ENCODE measurements around the gene GASK1B. TPM values are rescaled to one million over a fixed set of nuclear protein-coding genes. Genes with fewer than 3 reads are reported as not detected.

Gene GASK1B
- total and polyA plus RNA-seq, 2 of the 13 experiments (the other 11 are each of a cell fraction or from before 2014, with no cell fraction given), result 29.1 to 40.4 TPM

DNA sequence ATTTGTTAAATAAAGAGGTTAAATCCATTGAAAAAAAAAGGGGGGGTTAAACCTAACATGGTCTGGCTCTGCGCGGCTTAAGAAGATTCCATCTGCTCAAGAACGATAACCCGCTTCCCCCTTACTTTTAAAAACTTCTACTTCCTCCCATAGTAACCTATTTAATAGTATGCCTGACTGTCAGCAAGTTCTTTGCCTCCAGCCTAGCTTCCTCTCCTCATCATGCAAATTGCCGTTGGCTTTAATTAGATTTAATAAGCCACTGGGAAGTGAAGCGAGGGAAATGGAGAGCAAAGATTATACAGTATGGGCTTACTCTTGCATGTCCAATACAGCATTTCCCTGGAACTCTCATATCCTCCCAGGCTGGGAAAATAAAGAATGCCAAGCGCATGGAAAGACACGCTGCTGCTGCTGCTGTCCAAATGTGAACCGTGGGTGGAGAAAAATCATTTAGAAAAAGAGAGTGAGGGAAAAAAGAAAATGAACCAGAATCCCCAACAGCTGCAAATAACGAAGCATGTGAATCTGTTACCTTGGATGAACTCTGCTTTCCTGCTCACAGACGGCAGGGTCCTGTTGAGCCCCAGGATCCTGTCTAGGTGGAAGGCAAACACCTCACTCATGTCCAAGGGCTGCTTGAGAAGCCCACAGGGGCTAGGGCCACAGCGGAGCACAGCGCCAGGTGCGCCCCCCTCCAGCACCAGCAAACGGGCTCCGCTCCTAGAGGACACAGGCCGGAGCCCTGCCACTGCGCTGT lies 2.7 kb downstream of the GASK1B start (continued):
- TF ChIP-seq, protein P1, sequence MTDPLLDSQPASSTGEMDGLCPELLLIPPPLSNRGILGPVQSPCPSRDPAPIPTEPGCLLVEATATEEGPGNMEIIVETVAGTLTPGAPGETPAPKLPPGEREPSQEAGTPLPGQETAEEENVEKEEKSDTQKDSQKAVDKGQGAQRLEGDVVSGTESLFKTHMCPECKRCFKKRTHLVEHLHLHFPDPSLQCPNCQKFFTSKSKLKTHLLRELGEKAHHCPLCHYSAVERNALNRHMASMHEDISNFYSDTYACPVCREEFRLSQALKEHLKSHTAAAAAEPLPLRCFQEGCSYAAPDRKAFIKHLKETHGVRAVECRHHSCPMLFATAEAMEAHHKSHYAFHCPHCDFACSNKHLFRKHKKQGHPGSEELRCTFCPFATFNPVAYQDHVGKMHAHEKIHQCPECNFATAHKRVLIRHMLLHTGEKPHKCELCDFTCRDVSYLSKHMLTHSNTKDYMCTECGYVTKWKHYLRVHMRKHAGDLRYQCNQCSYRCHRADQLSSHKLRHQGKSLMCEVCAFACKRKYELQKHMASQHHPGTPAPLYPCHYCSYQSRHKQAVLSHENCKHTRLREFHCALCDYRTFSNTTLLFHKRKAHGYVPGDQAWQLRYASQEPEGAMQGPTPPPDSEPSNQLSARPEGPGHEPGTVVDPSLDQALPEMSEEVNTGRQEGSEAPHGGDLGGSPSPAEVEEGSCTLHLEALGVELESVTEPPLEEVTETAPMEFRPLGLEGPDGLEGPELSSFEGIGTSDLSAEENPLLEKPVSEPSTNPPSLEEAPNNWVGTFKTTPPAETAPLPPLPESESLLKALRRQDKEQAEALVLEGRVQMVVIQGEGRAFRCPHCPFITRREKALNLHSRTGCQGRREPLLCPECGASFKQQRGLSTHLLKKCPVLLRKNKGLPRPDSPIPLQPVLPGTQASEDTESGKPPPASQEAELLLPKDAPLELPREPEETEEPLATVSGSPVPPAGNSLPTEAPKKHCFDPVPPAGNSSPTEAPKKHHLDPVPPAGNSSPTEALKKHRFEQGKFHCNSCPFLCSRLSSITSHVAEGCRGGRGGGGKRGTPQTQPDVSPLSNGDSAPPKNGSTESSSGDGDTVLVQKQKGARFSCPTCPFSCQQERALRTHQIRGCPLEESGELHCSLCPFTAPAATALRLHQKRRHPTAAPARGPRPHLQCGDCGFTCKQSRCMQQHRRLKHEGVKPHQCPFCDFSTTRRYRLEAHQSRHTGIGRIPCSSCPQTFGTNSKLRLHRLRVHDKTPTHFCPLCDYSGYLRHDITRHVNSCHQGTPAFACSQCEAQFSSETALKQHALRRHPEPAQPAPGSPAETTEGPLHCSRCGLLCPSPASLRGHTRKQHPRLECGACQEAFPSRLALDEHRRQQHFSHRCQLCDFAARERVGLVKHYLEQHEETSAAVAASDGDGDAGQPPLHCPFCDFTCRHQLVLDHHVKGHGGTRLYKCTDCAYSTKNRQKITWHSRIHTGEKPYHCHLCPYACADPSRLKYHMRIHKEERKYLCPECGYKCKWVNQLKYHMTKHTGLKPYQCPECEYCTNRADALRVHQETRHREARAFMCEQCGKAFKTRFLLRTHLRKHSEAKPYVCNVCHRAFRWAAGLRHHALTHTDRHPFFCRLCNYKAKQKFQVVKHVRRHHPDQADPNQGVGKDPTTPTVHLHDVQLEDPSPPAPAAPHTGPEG (CRISPR knock-in tag; IDR thresholded peaks at IDR 0.05), result peak; percentile 60
- 0 out of 2 replicates have a peak, but pooled peaks have one; percentile 13 for TF ChIP-seq ZNF598 (CRISPR knock-in tag; IDR thresholded peaks at IDR 0.05; ENCODE audit: borderline replicate concordance)
- 0 out of 2 replicates have a peak, but pooled peaks have one; percentile 33 for TF ChIP-seq RFXANK (CRISPR knock-in tag; IDR thresholded peaks at IDR 0.05)
- TF ChIP-seq ETV5 (CRISPR knock-in tag; IDR thresholded peaks at IDR 0.05; ENCODE audit: borderline replicate concordance), result 0 out of 2 replicates have a peak, but pooled peaks have one; percentile 28
- TF ChIP-seq ETS1 (CRISPR knock-in tag; IDR thresholded peaks at IDR 0.05), result 0 out of 2 replicates have a peak, but pooled peaks have one; percentile 30
- peak; percentile 53; the same call in 1 of the 2 replicates for TF ChIP-seq SALL2 (CRISPR knock-in tag; IDR thresholded peaks at IDR 0.05)
- no peak for TF ChIP-seq GATAD2A (CRISPR knock-in tag; IDR thresholded peaks at IDR 0.05)
- TF ChIP-seq ZFY (CRISPR knock-in tag; IDR thresholded peaks at IDR 0.05), result peak; percentile 72; the same call in 1 of the 2 replicates
- peak; percentile 76; the same call in 1 of the 2 replicates for TF ChIP-seq ZSCAN30 (CRISPR knock-in tag; IDR thresholded peaks at IDR 0.05)
- 0 out of 2 replicates have a peak, but pooled peaks have one; percentile 29 for TF ChIP-seq FOSL2 (CRISPR knock-in tag; IDR thresholded peaks at IDR 0.05)
- no peak for TF ChIP-seq PHF20 (CRISPR knock-in tag; IDR thresholded peaks at IDR 0.05)
- no peak for TF ChIP-seq HIVEP1 (CRISPR knock-in tag; IDR thresholded peaks at IDR 0.05)
- 0 out of 2 replicates have a peak, but pooled peaks have one; percentile 52 for TF ChIP-seq ZNF724P (CRISPR knock-in tag; IDR thresholded peaks at IDR 0.05; ENCODE audit: borderline replicate concordance)
- no peak for TF ChIP-seq MAFF (IDR thresholded peaks at IDR 0.05; ENCODE audit: low read depth, low read length)
- TF ChIP-seq, protein P2, sequence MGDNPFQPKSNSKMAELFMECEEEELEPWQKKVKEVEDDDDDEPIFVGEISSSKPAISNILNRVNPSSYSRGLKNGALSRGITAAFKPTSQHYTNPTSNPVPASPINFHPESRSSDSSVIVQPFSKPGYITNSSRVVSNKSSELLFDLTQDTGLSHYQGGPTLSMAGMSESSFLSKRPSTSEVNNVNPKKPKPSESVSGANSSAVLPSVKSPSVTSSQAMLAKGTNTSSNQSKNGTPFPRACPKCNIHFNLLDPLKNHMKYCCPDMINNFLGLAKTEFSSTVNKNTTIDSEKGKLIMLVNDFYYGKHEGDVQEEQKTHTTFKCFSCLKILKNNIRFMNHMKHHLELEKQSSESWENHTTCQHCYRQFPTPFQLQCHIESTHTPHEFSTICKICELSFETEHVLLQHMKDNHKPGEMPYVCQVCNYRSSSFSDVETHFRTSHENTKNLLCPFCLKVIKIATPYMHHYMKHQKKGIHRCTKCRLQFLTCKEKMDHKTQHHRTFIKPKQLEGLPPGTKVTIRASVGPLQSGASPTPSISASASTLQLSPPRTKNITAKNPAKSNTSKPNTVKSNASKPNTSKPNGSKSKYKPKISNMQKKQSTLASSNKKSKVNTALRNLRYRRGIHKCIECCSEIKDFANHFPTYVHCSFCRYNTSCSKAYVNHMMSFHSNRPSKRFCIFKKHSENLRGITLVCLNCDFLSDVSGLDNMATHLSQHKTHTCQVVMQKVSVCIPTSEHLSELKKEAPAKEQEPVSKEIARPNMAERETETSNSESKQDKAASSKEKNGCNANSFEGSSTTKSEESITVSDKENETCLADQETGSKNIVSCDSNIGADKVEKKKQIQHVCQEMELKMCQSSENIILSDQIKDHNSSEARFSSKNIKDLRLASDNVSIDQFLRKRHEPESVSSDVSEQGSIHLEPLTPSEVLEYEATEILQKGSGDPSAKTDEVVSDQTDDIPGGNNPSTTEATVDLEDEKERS (CRISPR knock-in tag; IDR thresholded peaks at IDR 0.05), result 0 out of 2 replicates have a peak, but pooled peaks have one; percentile 8
- 0 out of 2 replicates have a peak, but pooled peaks have one; percentile 35 for TF ChIP-seq ZNF121 (CRISPR knock-in tag; IDR thresholded peaks at IDR 0.05)
- 0 out of 2 replicates have a peak, but pooled peaks have one; percentile 13 for TF ChIP-seq MIER2 (CRISPR knock-in tag; IDR thresholded peaks at IDR 0.05)
- TF ChIP-seq KDM3A (CRISPR knock-in tag; IDR thresholded peaks at IDR 0.05; ENCODE audit: low read depth), result peak; percentile 34; the same call in 1 of the 2 replicates
- peak; percentile 57; the same call in 1 of the 2 replicates for TF ChIP-seq ZSCAN20 (CRISPR knock-in tag; IDR thresholded peaks at IDR 0.05; ENCODE audit: borderline replicate concordance)
